Activated gamma-delta T cell treated with Interleukin-2 at 50 U/mL for 16 hours (primary cell): ENCODE results near the gene GRID1.

Experiments
- DNase-seq: peaks from one replicate; pipeline ENCODE4 v3.0.0-alpha.2; 2020

GRID1 gene

DNA sequence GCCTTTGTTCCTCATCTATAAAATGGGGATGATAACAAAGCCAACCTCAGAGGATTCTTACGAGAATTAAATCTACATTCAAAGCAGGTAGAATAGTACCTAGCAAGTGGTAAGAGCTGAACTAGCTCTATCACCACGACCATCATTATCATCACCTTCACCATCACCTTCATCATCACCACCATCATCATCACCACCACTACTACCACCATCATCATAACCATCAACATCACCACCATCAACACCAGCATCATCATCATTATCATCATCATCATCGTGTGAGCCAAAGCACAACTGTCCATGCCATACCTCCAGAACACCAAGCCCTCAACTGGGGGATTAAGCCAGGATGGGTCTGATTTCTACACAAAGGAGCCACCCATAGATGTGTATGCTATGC is 206.8 kb downstream of the GRID1 start:
- no peak for DNase-seq

DNA sequence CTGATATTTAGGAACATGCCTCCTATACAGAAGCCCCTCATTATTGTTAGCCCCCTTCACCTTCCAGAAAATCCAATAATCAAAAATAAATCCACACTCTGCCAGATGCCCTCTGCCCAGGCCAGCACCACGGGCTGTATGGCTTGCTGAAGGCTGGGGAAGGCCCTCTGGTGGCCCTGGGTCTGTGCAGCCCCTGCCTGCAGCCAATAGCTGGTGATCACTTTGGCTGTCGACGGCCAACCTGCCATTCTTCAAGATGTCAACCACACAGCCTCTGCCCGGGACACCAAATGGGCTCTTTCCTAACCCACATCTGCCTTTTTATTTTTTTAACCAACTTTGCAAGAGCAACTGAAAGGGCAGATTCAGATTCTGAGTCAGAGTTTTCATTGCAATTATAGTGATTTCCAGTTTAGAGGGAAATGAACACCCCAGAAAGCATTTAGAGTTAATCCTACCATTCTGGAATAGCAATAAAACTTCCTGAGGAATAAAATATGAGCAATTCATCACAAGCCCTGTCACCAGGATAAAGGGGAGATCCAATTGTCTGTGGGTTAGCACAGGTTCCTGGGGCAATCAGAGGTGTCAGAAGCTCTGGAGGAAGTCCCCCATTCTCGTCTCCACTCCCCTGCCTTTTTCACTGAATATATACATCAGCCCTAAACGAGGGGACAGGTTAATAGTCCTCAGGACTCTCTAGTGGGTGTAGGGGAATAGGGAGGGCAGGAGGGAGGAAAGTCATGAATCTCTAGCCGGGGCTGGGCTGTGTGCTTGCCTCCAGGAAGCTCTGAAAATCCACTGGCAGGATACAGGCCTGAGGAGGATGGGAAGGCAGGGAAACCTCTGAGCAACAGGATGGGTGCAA is 211.3 kb downstream of the GRID1 start:
- no peak for DNase-seq

DNA sequence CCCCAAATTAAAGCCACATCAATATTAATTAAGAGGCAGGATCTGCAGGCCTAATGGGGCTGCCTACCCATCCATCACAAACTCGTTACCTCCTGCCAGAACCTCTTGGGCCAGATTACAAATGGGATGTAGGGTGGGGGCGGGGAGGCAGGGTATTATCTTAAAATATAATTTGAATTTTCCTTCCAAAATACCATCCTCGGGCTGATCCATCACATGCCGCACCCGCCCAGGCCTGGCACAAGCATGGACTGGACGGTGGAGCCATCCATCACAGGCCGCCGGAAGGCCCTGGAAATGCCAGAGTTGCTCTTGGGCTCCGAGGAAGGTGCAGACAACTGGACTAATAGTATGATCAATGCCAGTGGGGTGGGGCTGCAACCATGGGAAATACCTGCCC is 212.8 kb downstream of the GRID1 start:
- DNase-seq = no peak

DNA sequence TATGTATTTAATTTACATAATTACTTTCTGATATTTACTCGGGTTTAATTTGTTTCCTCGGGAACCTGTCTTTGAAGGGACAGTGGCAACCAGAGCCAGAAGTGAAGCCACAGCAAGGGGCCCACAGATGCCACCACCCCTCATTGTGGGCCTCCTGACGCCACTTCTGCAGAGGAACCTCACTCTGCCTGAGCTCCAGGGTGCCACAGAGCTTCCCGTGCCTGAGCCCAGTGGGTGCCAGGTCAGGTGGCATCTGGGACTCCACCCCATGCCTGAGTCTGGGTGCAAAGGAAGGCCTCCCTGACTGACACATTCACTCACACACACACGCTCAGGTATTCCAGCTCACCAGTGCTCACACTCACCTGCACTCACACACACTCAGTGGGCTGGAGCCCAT is 213.7 kb downstream of the GRID1 start:
- no peak for DNase-seq

DNA sequence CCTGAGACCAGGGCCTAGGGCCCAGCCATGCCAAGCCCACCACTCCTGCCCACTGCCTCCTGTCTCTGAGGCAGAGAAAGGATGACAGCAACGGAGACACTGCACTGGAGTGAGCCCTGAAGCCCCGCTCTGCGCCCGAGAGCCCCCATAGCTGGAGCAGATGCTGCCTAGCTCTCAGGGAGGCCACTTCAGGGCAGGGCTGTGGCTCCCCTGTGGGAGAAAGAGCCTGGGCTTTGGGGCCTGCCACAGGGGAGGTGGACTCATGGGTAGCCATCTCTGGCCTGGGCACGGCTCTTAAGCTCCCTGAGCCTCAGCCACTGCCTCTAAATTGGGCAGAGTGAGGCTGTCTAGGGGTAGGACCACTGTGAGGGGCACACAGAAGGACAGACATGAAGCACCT is 214.2 kb downstream of the GRID1 start:
- DNase-seq = no peak

DNA sequence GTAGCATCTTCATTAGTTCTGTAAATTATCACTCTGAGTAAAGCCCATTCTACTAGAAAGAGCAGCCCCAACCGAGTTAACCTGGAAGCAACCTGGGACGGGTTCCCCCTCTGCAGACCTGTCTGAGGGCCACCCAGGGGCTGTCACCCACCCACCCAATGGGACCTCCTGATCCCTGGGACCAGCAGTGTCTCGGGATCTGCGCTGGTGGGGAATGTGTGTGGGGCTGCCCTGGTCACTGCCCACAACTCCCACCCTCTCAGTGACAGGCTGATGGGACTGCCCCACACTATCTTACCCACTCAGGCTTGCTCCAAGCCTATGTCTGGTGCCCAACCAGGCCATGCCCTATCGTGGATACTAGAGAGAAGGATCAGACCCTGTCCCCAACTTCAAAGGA is 215.0 kb downstream of the GRID1 start:
- DNase-seq = no peak

DNA sequence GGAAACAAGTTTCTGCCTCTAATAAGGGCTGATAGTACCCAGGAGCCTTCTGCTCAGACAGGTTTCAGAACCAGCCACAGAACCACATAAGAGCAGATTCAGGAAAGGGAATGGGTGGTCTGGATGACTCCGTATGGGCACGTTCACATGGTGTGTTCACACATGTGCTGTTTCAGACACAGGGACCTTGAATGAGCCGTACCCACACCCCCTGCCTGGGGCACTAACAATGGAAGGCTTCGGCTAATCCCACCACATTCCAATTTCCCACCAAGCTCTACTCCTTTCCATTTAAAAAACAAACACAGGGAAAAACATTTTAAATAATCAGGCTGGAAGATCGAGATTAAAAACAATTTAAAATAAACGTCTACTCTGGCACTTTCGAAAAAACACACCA is 217.3 kb downstream of the GRID1 start:
- no peak for DNase-seq

DNA sequence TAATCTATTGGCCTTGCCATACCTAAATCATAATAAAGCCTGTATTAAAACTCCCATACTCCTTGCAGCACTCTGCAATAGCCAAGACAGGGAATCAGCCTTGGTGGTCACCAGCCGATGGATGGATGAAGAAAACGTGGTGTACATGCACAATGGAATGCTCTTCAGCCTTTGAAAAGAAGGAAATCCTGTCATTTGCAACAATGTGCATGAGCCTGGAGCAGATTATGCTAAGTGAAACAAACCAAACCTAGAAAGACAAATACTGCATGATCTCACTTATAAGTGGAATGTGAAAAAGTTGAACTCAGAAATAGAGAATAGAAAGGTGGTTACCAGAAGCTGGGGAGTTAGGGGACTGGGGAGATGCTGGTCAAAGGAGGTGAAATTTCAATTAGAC is 218.5 kb downstream of the GRID1 start:
- DNase-seq = no peak

DNA sequence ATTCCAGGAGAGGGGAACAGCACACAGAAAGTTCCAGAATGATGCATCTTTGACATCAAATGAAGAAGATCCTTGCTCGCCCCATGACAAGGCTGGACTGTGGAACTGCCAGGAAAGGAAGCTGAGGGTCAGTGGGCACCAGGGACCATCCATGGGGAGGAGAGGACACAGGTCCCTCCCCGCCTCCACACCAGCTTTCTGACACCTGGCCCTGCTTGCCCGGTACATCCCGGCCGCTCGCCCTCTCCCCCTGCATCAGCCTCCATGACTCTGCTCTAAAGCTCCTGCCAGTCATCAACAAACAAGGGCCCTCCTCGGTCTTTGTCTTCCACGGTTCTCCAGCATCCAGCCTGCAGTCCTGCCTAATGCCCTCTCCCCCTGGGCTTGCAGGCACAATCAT is 222.3 kb downstream of the GRID1 start:
- no peak for DNase-seq

DNA sequence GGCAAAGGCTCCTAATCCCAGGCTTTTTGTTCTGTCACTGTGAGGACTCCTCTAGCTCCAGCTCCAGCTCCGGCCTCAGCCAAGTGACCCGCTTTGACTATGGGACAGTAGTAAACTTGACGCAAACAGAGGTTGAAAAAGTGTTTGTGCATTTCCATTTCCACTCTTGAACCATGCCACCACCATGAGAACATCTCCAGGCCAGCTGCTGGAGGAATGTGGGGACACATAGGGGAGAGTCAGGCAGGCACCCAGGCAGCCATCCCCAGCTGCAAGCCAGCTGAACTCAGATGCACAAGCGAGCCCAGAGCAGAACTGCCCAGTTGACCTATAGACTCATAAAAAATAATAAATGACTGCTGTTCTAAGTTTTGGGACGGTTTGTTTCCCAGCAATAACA is 224.7 kb downstream of the GRID1 start:
- DNase-seq = no peak

DNA sequence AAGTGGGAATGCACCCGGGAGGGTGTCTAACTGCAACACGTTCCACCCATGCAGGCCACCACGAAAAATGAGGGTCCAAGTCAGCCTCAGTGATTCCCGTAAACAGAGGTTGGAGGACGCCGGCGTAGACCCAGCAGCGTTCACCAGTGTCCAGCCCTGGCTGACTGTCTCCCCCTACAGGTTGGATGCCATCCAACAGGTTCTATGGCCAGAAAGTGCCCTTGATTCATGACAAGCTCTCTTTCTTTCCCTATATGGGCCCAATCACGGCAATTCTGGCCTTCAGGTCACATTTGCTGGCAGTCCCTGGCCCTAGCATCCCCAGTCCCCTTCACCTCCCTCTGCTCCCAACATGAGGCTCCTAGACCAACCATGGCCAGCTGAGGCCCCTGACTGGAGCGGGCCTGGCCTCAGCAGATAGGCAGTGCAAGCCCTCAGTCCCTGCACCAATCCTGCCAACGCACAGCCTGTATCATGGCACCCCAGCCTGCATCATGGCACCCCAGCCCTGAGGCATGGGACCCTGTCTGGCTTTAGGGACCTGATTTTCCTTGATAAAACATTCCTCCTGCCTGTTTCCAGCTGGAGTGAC is 227.4 kb downstream of the GRID1 start:
- DNase-seq = no peak

DNA sequence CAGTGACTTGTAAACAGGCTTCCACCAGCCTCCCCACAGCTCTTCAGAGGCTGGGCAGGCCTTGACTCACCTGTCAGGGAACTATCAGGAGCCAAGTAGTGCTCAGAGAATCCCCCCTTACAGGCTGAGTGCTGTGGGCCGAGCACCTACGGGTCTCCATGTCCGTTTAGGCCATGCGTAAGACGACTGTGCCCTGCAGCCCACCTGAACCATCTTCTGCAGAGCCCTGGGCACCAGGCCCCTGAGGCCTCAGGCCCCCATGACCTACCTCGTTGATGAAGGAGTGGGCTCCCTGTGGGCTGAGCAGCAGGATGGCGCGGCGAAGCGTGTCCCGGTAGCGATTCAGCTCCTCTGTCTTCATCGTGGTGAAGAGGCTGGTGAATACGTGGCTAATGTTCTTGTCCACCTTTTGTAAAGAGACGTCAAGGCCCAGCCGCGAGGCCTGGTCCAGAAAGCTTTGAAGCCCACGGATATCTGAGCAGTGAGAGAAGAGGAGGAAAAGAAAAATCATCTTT is 228.0 kb downstream of the GRID1 start:
- no peak for DNase-seq

DNA sequence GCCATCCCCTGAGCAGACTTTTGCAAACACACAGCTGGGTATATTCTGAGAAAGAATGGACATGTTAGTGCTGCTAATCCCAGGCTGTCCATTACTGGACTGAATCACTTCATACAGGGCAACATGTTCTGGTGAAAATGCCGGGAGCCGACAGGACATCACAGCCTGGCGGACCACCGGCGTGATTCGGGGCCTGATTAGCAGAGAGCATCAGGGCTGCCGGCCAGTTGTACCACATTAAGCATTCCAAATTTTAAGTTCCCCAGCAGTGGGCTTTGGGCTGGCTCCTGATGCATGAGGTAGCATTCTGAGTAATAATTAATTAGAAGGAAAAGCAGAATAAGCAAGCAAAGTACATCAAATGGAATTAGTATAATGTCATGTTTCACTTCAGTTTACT is 229.0 kb downstream of the GRID1 start:
- DNase-seq = no peak

DNA sequence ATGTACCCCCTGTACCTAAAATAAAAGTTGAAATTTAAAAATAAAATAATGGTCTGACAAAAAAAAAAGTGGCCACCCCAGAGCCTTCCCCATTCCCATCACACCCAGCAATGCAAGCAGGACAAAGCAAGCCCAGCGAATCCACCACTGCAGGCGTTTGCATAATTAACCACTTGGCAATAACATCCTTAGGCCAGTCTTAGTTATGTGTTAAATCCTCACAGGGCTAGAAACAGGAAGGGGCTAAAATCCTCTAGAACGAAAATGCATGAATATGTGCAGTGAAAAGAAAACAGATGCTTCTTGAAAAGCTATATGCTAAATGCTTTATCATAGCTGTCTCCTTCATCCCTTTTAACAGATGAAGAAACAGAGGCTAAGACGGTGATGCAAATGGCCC is 229.7 kb downstream of the GRID1 start:
- no peak for DNase-seq

DNA sequence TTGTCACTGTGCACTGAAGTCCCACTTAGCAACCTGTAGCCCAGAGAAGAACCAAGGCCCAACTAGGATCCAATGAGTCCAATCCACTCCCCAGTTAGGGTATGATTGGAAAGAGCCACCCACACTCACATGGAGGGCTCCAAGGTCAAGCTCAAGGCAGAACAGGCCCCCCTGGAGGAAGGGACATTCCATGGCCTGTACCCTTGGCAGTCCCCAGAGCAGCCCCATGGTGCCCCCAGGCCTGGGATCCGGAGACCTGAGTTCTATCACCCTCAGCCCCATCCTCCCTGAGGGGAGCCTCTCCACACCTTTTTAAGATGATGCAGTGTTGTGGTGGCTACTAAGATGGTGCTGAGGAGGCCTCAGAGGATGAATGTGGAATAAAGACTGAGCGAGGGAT is 231.4 kb downstream of the GRID1 start:
- no peak for DNase-seq

DNA sequence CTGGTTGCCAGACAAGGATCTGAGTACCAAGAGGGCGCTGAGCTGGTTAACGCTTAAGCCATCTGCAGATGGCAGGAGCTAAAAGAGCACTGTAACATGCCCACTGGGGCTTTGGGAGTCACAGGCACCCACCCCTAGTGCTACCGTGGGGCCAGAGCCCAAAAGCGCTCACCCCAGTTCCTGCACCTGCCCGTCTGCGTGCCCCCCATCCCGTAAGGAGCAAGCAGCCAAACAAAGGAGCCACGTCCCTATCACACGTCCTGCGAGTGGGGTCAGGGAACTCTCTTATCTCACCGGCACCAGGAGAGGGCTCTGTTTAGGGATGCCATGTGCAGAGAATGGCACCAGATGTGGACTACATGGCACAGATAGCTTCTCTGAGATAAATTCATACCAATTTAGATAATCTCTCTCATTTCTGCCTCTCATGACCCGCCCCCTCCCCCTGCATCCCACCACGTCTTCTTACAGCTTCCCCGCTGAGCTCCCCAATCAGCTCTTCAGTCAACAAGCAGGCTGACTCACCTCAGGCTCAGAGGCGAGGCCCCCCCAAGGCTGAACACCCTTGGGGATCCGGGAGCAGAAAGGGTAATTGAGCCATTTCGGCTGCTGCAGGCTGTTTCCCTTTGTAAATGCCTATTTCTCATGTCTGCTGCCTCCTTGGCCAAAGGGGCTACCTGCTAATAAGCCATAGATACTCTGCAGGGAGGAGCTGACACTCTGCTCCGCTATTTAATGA is 235.7 kb downstream of the GRID1 start:
- no peak for DNase-seq

DNA sequence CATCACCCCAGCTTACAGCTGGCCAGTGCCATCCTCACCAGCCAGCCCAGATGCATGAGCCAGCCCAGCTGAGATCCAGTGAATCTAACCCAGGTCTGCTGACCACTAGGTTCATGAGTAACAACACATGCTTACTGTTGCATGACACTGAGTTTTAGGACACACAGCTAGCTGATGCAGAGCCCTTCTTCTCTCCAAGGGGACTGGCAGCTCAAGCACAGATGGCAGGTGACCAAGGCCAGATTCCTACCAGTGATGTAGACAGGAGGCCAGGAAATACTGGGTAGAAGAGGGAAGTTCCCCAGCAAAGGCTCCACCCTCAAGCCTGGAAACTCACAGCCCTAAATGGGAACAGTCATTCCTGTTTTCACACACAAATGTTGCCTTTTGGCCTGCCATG is 236.6 kb downstream of the GRID1 start:
- no peak for DNase-seq

DNA sequence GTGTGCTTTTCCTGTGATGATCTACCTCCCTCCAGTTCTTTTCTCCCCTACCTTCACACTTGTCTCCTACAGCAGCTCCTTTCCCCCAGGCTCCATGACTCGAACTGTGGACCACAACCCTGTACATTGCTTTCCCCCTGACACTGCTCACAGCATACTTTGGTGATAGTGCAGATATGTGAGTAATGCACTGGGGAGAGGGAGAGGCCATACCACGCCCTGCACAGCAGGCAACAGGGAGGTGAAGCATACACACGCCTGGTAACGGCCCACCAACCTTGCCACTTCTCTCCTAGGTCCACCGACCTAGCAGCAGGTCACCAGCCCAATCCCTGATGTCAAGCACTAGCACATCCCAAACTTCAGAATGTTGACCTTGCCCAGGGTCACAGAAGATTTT is 238.2 kb downstream of the GRID1 start:
- DNase-seq = no peak

DNA sequence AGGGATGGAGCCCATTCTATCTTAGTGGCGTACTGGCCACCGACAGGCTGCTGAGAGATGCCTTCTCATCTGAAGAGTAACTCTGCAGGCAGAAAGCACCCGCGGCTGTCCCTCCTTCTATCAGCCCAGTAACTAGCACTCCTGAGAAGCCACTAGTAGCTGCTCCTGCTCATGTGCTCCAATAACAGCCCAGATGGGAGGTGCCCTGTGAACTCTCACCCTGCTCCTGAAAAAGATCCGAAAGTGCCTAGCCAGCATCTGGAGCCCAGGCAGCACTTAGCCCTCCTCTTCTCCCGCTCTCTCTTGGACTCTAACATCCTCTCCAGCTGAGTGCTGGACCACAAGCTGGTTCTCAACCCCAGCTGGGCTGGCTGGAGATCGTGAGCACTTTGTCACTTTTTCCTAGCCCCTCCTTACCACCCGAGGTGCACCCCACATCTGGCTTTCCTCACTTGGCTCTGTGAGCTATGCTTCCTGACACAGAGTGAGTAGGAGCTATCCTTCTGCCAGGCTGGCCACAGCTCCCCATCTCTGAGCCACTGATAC is 239.2 kb downstream of the GRID1 start:
- DNase-seq = no peak

DNA sequence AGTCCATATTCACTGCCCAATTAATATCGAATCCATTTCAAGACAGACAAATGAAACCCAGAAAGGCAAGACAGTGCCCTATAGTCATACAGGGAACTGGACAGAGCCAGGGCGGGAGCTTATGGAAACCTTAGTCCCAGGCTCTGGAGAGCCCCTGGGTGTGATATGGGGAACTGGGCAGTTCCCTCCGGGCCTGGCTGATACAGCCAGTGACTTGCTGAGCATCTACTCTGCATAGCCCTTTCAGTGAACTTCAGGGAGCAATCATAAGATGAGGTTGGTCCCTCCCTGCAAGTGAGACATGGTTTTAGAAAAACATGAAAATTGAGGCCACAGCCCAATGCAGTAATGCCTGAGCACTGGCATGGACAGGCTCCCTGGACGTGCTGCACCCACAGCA is 241.9 kb downstream of the GRID1 start:
- DNase-seq = no peak

DNA sequence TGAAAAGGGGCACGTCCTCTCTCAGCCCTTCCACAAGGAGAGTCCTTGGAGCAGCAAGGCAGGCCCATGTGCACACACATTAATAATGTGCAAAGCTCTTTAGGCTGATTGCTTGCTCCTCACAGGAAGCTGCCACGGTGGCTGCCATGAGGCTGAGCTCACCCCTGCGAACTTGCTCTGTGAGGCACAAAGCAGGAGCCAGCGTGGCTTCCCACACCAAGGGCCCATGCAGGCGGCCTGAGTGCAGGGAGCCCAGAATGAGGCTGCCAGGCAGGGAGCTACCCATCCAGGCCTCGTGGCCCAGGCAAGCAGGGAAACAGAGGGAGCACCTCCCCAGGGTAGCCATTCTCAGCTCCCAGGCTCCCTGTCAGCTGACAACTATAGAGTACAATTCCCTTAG is 242.9 kb downstream of the GRID1 start:
- DNase-seq = no peak

DNA sequence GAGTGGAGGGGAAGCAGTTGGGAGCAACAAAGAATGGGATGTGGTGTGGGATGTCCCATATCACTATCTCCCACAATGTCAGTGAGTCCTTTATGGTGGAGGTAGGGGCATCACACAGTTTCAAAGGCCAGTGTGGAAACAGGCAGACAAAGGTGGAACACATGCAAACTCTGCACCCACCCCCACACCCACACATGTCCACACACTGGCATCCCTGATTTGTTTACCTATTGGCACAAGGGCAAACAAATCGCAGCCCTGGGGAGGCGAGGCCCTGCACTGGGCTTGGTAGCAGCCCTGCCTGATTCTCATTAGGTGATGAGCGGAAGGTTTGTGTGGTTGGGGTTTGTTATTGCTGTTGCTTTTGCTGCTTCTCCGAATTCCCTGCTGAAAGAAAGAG is 243.3 kb downstream of the GRID1 start:
- DNase-seq = no peak

DNA sequence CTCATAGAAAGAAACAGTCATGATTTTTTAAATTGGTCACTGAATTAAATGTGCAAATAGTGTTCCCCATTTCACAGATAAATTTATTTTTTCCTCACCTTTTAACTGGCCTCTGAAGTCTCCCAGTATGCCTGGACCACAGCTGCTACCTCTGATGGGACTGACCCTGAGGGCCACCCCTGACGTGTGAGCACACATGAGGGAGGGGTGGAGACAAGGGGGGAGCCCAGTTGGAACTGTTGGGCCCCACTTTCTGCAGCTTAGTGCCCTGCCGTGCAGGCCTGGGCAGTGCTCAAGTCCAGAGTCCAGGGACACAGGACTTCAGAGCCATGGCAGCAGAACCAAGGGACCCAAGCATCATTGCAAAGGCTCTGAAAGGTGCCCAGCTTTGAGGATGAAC is 243.9 kb downstream of the GRID1 start:
- no peak for DNase-seq

DNA sequence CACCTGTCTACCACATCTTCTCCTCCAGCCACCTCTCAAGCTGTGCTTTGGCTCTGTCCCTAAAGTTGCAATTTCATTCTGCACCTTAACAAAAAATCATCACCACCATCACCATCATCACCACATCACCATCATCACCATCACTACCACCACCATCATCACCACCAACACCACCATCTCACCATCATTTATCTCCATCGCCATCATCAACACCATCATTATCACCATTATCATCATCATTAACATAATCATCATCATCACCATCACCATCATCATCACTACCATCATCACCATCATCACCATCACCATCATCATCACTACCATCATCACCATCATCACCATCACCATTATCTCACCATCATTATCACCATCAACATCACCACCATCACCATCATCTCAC is 245.4 kb downstream of the GRID1 start:
- no peak for DNase-seq
